Lung (tissue), 12 donors: ENCODE results near the gene KCNMA1. TPM values are rescaled to one million over a fixed set of nuclear protein-coding genes. Genes with fewer than 3 reads are reported as not detected.

Experiments
- ATAC-seq: fragments of 200-7000 bp; cut with Tn5 transposase; one replicate; pipeline ENCODE4 v1.9.1; 2020; ENCODE audit warnings: moderate number of reproducible peaks; ENCODE audit not compliant: insufficient read depth, low FRiP score
- DNase-seq, 3 donors: peaks; one replicate each; pipeline ENCODE4 v3.0.0-alpha.2; 2013 to 2017
- H3K27ac ChIP-seq, 2 donors: one replicate each; pipeline ENCODE4 v1.5.1; 2013; ENCODE audit warnings: mild to moderate bottlenecking in 2 of 2, moderate library complexity in 2 of 2, control low read depth in 1 of 2, inconsistent platforms in 1 of 2, low read depth in 1 of 2, low read length in 1 of 2
- H3K27me3 ChIP-seq, 3 donors: one replicate each; pipeline ENCODE4 v1.5.1; 2013; ENCODE audit warnings: low read length in 2 of 3; ENCODE audit not compliant: control insufficient read depth in 3 of 3, insufficient read depth in 3 of 3
- H3K36me3 ChIP-seq, 4 donors: one replicate each; pipeline ENCODE4 v1.5.1; 2013; ENCODE audit warnings: low read length in 4 of 4, mild to moderate bottlenecking in 1 of 4, moderate library complexity in 1 of 4; ENCODE audit not compliant: control insufficient read depth in 4 of 4, insufficient read depth in 4 of 4
- H3K4me1 ChIP-seq, 5 donors: one replicate each; pipeline ENCODE4 v1.5.1; 2013; ENCODE audit warnings: low read length in 5 of 5, mild to moderate bottlenecking in 2 of 5, moderate library complexity in 1 of 5; ENCODE audit not compliant: control insufficient read depth in 5 of 5, insufficient read depth in 5 of 5
- H3K4me3 ChIP-seq: one replicate; pipeline ENCODE4 v1.5.1; 2013; ENCODE audit warnings: mild to moderate bottlenecking, control low read depth, moderate library complexity
- H3K9ac ChIP-seq, 2 donors: one replicate each; pipeline ENCODE4 v1.5.1; 2013; ENCODE audit warnings: low read length in 2 of 2, control low read depth in 1 of 2; ENCODE audit not compliant: insufficient read depth in 1 of 2
- H3K9me3 ChIP-seq, 4 donors: one replicate each; pipeline ENCODE4 v1.5.1; 2013; ENCODE audit warnings: low read length in 3 of 4, mild to moderate bottlenecking in 1 of 4, moderate library complexity in 1 of 4; ENCODE audit not compliant: control insufficient read depth in 4 of 4, insufficient read depth in 3 of 4
- WGBS, 2 donors: extraction: QIAGEN DNeasy Blood & Tissue Kit; methylation state at CpG; one replicate each; pipeline ENCODE4 v1.1.7; 2013; 5-methylcytosine and 5-hydroxymethylcytosine counted together
- polyA plus RNA-seq, 2 donors: library from polyadenylated mRNA; stranded (reverse); fragments of 200-250 nt; gene quantifications; one replicate each; pipeline ENCODE4 v1.2.1, GENCODE V29; 2013
- total RNA-seq, 2 donors: library from RNA; depleted of rRNA in 1 of 2; stranded (reverse); fragments of >200 nt in 1 of 2; gene quantifications; one replicate each; pipeline ENCODE4 v1.2.1, GENCODE V29; 2014 to 2021
- TF ChIP-seq, protein P1 (sequence below): IDR thresholded peaks from 2 replicates; pipeline ENCODE4 v1.5.1; 2012; ENCODE audit warnings: mild to moderate bottlenecking; ENCODE audit errors: control extremely low read depth, extremely low read depth
- donor health status: control.
- donor health status: control.
- donor health status: Bipolar disorder and iron deficiency.
- donor health status: healthy.
- donor health status: DM: yes; HTN: yes; CAD: no.

Gene KCNMA1
- total and polyA plus RNA-seq, 4 donors, result 3.8 to 13.0 (median 5.5) TPM

DNA sequence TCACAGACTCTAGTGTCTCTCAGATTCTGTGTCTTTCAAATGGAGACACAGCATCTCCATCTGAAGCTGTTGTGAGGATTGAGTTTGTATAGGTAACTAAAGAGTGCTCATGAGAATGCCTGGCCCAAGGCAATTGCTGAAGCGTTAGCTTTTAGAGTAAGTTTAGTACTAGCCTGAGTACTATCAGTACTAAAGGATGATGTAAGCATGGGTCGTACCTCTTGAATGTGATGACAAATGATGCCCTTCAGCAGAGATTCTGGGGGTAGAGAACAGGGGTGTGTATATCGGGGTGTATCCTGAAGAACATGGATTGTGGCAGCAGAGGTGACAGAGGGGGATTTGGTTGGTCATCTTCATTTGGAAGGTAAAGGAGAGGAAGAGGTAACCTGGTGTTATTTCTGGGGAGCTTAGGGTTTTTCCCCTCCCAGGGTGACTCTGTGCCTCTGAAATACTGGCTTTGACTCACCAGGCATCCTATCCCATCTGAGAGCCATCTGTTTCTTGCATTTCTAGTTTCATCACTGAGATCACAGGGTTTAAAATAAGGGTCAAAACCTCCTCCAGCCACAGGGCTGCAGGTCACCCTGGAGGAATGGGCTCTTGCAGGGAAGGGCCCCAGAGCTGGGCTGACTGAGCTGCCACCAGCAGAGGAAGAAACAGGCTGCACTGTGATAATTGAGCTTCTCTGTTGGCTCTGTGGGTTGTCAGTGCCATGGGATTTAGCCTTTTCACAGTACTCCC lies 756.0 kb downstream of the KCNMA1 start:
- H3K27me3 ChIP-seq, result no peaks in the 10 kb centered on the region
- H3K36me3 ChIP-seq, result no peaks in the 10 kb centered on the region
- no peaks in the 10 kb centered on the region for H3K9me3 ChIP-seq
- 91 to 96% methylated on average over 3 of the region's 3 CpGs for WGBS, 2 donors
- ATAC-seq, result no peak
- DNase-seq, result no peak
- no peak overlapping the region for H3K4me3 ChIP-seq
- no peak overlapping the region for H3K27ac ChIP-seq
- no peak overlapping the region for H3K9ac ChIP-seq
- H3K4me1 ChIP-seq, result peaks cover 0 to 12% (median 0%) of the 10 kb centered on the region in 5 donors
- TF ChIP-seq, protein P1, sequence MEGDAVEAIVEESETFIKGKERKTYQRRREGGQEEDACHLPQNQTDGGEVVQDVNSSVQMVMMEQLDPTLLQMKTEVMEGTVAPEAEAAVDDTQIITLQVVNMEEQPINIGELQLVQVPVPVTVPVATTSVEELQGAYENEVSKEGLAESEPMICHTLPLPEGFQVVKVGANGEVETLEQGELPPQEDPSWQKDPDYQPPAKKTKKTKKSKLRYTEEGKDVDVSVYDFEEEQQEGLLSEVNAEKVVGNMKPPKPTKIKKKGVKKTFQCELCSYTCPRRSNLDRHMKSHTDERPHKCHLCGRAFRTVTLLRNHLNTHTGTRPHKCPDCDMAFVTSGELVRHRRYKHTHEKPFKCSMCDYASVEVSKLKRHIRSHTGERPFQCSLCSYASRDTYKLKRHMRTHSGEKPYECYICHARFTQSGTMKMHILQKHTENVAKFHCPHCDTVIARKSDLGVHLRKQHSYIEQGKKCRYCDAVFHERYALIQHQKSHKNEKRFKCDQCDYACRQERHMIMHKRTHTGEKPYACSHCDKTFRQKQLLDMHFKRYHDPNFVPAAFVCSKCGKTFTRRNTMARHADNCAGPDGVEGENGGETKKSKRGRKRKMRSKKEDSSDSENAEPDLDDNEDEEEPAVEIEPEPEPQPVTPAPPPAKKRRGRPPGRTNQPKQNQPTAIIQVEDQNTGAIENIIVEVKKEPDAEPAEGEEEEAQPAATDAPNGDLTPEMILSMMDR, result no peak

DNA sequence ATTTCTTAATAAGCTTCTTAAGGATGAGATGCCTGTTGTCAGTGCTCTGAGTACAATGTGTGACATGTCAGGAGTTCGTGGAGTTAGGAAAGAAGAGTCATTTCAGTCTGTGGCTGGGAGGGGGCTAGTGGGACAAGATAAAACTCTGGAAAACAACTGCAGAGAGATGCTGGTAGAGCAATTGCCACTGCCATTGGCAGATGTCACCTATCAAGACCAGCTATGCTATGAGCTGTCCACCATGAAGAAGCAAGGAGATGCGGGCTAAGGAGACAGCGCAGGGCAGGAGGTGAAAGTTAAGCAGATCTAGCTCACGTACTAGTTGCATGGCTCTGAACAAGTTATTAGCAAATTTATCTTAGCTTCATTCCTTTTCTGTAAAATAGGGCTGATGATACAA lies 756.7 kb downstream of the KCNMA1 start:
- H3K27ac ChIP-seq, result no peak overlapping the region
- ATAC-seq (no peak), DNase-seq (no peak)
- WGBS, 2 donors, result 91 to 93% methylated on average over 4 of the region's 4 CpGs
- no peaks in the 10 kb centered on the region for H3K36me3 ChIP-seq
- peaks cover 0 to 9% (median 0%) of the 10 kb centered on the region in 5 donors for H3K4me1 ChIP-seq
- TF ChIP-seq, protein P1, result no peak
- H3K4me3 ChIP-seq, result no peak overlapping the region
- H3K9ac ChIP-seq, result no peak overlapping the region
- no peaks in the 10 kb centered on the region for H3K27me3 ChIP-seq
- H3K9me3 ChIP-seq, result no peaks in the 10 kb centered on the region

DNA sequence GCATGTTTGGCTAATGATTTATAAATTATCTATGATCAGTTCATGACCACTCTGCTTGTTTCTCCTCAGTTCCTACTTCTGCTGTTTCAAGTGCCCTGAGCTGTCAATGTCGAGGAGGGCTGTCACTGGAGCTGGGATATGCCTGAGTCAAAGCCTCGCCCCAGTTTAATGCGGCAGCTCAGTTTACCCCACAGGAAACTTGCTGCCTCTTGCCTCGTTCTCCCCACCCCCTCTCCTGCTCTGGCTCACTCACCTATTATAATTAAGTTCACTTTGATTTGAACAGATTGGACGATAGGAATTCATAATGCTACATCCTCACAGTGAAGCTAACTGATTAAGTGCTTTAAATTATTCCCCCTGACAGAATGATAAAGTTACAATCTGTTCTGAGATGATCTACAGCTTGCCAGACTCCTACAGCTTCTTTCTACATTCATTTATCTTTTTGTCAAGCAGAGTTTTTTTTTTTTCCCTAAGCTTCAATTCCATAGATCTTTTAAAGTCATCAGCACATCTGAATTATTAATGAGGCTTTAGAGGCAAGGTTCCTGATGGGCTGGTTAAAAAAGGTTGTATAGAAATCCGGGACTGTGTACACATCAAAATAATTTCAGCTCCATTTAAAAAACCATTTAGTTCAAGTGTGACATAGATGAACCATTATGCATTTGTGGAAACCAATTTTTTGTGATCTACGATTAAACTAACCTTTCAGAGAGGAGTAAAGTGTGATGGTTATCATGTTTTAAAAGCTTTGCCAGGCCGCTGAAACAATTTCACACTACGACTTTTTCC lies 758.3 kb downstream of the KCNMA1 start:
- H3K9ac ChIP-seq, result no peak overlapping the region
- TF ChIP-seq, protein P1, result no peak
- H3K27me3 ChIP-seq, result no peaks in the 10 kb centered on the region
- H3K9me3 ChIP-seq, result no peaks in the 10 kb centered on the region
- no peaks in the 10 kb centered on the region for H3K36me3 ChIP-seq
- 62 to 77% methylated on average over 9 of the region's 9 CpGs for WGBS, 2 donors
- ATAC-seq, result no peak
- no peak overlapping the region for H3K4me3 ChIP-seq
- no peak for DNase-seq
- peaks cover 0 to 6% (median 0%) of the 10 kb centered on the region in 5 donors for H3K4me1 ChIP-seq
- no peak overlapping the region for H3K27ac ChIP-seq
